ENCODE measurements around the gene NEK11.

DNA sequence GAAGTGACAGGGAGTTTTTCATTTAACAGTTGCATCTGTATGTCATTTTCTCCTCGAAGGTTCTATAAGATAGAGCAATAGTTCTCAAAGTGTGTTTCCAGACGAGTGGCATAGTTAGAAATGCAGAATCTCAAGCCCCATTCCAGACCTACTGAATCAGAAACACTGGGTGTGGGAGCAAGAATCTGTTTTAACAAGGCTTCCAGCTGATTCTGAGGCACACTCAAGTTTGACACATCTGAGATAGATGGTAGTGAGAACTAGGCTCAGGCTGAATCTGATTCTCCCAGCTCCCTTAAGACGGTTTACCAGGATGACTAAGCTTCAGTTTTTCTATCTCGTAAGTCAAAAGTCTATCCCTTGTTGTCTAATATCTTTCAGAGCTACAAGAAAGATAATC, 195.1 kb downstream of the NEK11 start:
- TF ChIP-seq CTCF (IDR thresholded peaks at IDR 0.05) (no peak), POLR2A (IDR thresholded peaks at IDR 0.05) (no peak)
